Activated naive CD4-positive, alpha-beta T cell treated with anti-CD3 and anti-CD28 coated beads, Interleukin-2, amount 50 U/mL, for 24 hours (primary cell): ENCODE results near the gene DDT.
A peak's percentile ranks its signal among the peaks of the same experiment; 100 is the strongest.
"Not testable (repeated sequence)": the region's sequence is repeated elsewhere in the genome, so short reads cannot be mapped to it uniquely, and the experiment has no call there.

ENCODE experiments used
- H3K27ac Mint-ChIP-seq: one replicate; pipeline ENCODE4 v1.8.0; 2021; ENCODE audit warnings: mild to moderate bottlenecking, mixed read lengths
- H3K27me3 Mint-ChIP-seq: one replicate; pipeline ENCODE4 v1.8.0; 2021; ENCODE audit warnings: mixed read lengths
- H3K36me3 Mint-ChIP-seq: one replicate; pipeline ENCODE4 v1.8.0; 2021; ENCODE audit warnings: mixed read lengths
- H3K4me1 Mint-ChIP-seq: one replicate; pipeline ENCODE4 v1.8.0; 2021; ENCODE audit warnings: mixed read lengths
- H3K4me3 Mint-ChIP-seq: one replicate; pipeline ENCODE4 v1.8.0; 2021; ENCODE audit warnings: mild to moderate bottlenecking, mixed read lengths
- H3K9me3 Mint-ChIP-seq: one replicate; pipeline ENCODE4 v1.8.0; 2021; ENCODE audit warnings: mixed read lengths

DDT gene

GRCh38 chr22:23974345-23974744 is at the start of gene DDT:
Gene DDT, minus strand, starts transcription at chr22:23974441. Its CDS starts 27 bp downstream, at chr22:23974414.
- H3K27ac Mint-ChIP-seq, H3K4me3 Mint-ChIP-seq, H3K27me3 Mint-ChIP-seq, H3K9me3 Mint-ChIP-seq, H3K36me3 Mint-ChIP-seq: not testable (repeated sequence)
- peaks cover 18% of the 10 kb centered on the region for H3K4me1 Mint-ChIP-seq

GRCh38 chr22:24023204-24023789 is 49.1 kb upstream of the DDT start:
- Mint-ChIP-seq H3K4me1 (peaks cover 67% of the 10 kb centered on the region), H3K9me3 (peaks cover 9% of the 10 kb centered on the region), H3K4me3 (peak overlapping the region; percentile 19), H3K27me3 (no peaks in the 10 kb centered on the region), H3K27ac (peak overlapping the region; percentile 94), H3K36me3 (peaks cover 31% of the 10 kb centered on the region)

GRCh38 chr22:24021304-24021703 is 47.1 kb upstream of the DDT start:
- Mint-ChIP-seq H3K9me3 (peaks cover 9% of the 10 kb centered on the region), H3K27me3 (no peaks in the 10 kb centered on the region), H3K36me3 (peaks cover 31% of the 10 kb centered on the region), H3K4me3 (no peak overlapping the region), H3K4me1 (peaks cover 59% of the 10 kb centered on the region), H3K27ac (no peak overlapping the region)

GRCh38 chr22:24016156-24016555 is 41.9 kb upstream of the DDT start:
- H3K4me1 Mint-ChIP-seq = peaks cover 43% of the 10 kb centered on the region
- H3K4me3 Mint-ChIP-seq = no peak overlapping the region

GRCh38 chr22:24011735-24012068 is 37.5 kb upstream of the DDT start:
- peaks cover 8% of the 10 kb centered on the region for H3K36me3 Mint-ChIP-seq
- H3K9me3 Mint-ChIP-seq = no peaks in the 10 kb centered on the region
- H3K4me1 Mint-ChIP-seq = peaks cover 24% of the 10 kb centered on the region
- peak overlapping the region; percentile 98 for H3K4me3 Mint-ChIP-seq
- peak overlapping the region; percentile 82 for H3K27ac Mint-ChIP-seq
- H3K27me3 Mint-ChIP-seq = no peaks in the 10 kb centered on the region

More at GRCh38 chr22:24016156-24016555, 41.9 kb upstream of the DDT start:
- Mint-ChIP-seq H3K36me3 (peaks cover 17% of the 10 kb centered on the region), H3K9me3 (no peaks in the 10 kb centered on the region), H3K27ac (no peak overlapping the region), H3K27me3 (no peaks in the 10 kb centered on the region)

- Mint-ChIP-seq H3K36me3 (peaks cover 1% of the 10 kb centered on the region), H3K27me3 (no peaks in the 10 kb centered on the region), H3K9me3 (no peaks in the 10 kb centered on the region), H3K4me3 (peak overlapping the region; percentile 51), H3K4me1 (peaks cover 21% of the 10 kb centered on the region), H3K27ac (peak overlapping the region; percentile 14)
Measured at GRCh38 chr22:24010018-24010391, 35.8 kb upstream of the DDT start.

GRCh38 chr22:24009227-24010017 is 35.2 kb upstream of the DDT start:
- Mint-ChIP-seq H3K27ac (no peak overlapping the region), H3K27me3 (no peaks in the 10 kb centered on the region), H3K9me3 (no peaks in the 10 kb centered on the region), H3K36me3 (peaks cover under 1% of the 10 kb centered on the region), H3K4me1 (peaks cover 16% of the 10 kb centered on the region), H3K4me3 (no peak overlapping the region)

GRCh38 chr22:24008381-24009226 is 34.4 kb upstream of the DDT start:
- Mint-ChIP-seq H3K36me3 (no peaks in the 10 kb centered on the region), H3K4me3 (no peak overlapping the region), H3K27ac (no peak overlapping the region), H3K9me3 (no peaks in the 10 kb centered on the region), H3K4me1 (peaks cover 10% of the 10 kb centered on the region), H3K27me3 (no peaks in the 10 kb centered on the region)

- Mint-ChIP-seq H3K4me1 (peaks cover 5% of the 10 kb centered on the region), H3K27me3 (no peaks in the 10 kb centered on the region), H3K27ac (no peak overlapping the region), H3K9me3 (no peaks in the 10 kb centered on the region), H3K36me3 (no peaks in the 10 kb centered on the region), H3K4me3 (no peak overlapping the region)
Measured at GRCh38 chr22:24008022-24008283, 33.7 kb upstream of the DDT start.

GRCh38 chr22:24007253-24008021 is 33.2 kb upstream of the DDT start:
- H3K9me3 Mint-ChIP-seq = no peaks in the 10 kb centered on the region
- H3K36me3 Mint-ChIP-seq = no peaks in the 10 kb centered on the region
- peaks cover 3% of the 10 kb centered on the region for H3K4me1 Mint-ChIP-seq
- H3K4me3 Mint-ChIP-seq = no peak overlapping the region
- H3K27ac Mint-ChIP-seq = no peak overlapping the region
- H3K27me3 Mint-ChIP-seq = no peaks in the 10 kb centered on the region

GRCh38 chr22:24006914-24007214 is 32.6 kb upstream of the DDT start:
- Mint-ChIP-seq H3K36me3 (no peaks in the 10 kb centered on the region), H3K4me3 (no peak overlapping the region), H3K27ac (no peak overlapping the region), H3K9me3 (no peaks in the 10 kb centered on the region), H3K4me1 (no peaks in the 10 kb centered on the region), H3K27me3 (no peaks in the 10 kb centered on the region)

GRCh38 chr22:24006207-24006913 is 32.1 kb upstream of the DDT start:
- H3K27ac Mint-ChIP-seq = no peak overlapping the region
- no peaks in the 10 kb centered on the region for H3K36me3 Mint-ChIP-seq
- H3K27me3 Mint-ChIP-seq = no peaks in the 10 kb centered on the region
- H3K4me1 Mint-ChIP-seq = no peaks in the 10 kb centered on the region
- no peaks in the 10 kb centered on the region for H3K9me3 Mint-ChIP-seq
- H3K4me3 Mint-ChIP-seq = no peak overlapping the region

- H3K27ac Mint-ChIP-seq = no peak within 1 kb of the TSS
- no peaks in the 10 kb centered on the region for H3K9me3 Mint-ChIP-seq
- H3K4me3 Mint-ChIP-seq = no peak within 1 kb of the TSS
- no peaks in the 10 kb centered on the region for H3K27me3 Mint-ChIP-seq
- H3K36me3 Mint-ChIP-seq = no peaks in the 10 kb centered on the region
- H3K4me1 Mint-ChIP-seq = no peaks in the 10 kb centered on the region
Measured at GRCh38 chr22:24005201-24005600, 31.0 kb upstream of the DDT start, which contains the start of gene GSTT4. Gene GSTT4, minus strand, starts transcription at chr22:24005453. Its CDS starts 97 bp downstream, at chr22:24005356.

GRCh38 chr22:24003887-24004286 is 29.6 kb upstream of the DDT start:
- Mint-ChIP-seq H3K4me3 (no peak overlapping the region), H3K4me1 (no peaks in the 10 kb centered on the region), H3K27me3 (no peaks in the 10 kb centered on the region), H3K36me3 (no peaks in the 10 kb centered on the region), H3K9me3 (no peaks in the 10 kb centered on the region), H3K27ac (no peak overlapping the region)

GRCh38 chr22:24002851-24003250 is 28.6 kb upstream of the DDT start:
- Mint-ChIP-seq H3K27ac (no peak overlapping the region), H3K36me3 (no peaks in the 10 kb centered on the region), H3K4me3 (no peak overlapping the region), H3K27me3 (no peaks in the 10 kb centered on the region), H3K9me3 (no peaks in the 10 kb centered on the region), H3K4me1 (no peaks in the 10 kb centered on the region)
